Testis (tissue), 3 donors: Measurements from ENCODE around the gene ADGRA1. TPM values are rescaled to one million over a fixed set of nuclear protein-coding genes. Genes with fewer than 3 reads are reported as not detected.

Source experiments
- DNase-seq: peaks from one replicate; pipeline ENCODE4 v3.0.0-alpha.2; 2019
- H3K27ac ChIP-seq, 2 donors: fragments of 200-600 bp; sonication (generic); one replicate each; pipeline ENCODE4 v1.5.1; 2019
- H3K27me3 ChIP-seq: fragments of 200-600 bp; sonication (generic); one replicate; pipeline ENCODE4 v1.5.1; 2019
- H3K36me3 ChIP-seq: fragments of 200-600 bp; sonication (generic); one replicate; pipeline ENCODE4 v1.5.1; 2017; ENCODE audit warnings: low read depth; ENCODE audit errors: missing control alignments
- H3K4me1 ChIP-seq: fragments of 200-600 bp; sonication (generic); one replicate; pipeline ENCODE4 v1.5.1; 2019
- H3K4me3 ChIP-seq, 2 donors: fragments of 200-600 bp; sonication (generic); one replicate each; pipeline ENCODE4 v1.5.1; 2017 to 2019
- H3K9me3 ChIP-seq: fragments of 200-600 bp; sonication (generic); one replicate; pipeline ENCODE4 v1.5.1; 2017
- CTCF ChIP-seq, 3 experiments: fragments of 450-650 bp in 2 of 3; fragments of 200-600 bp in 1 of 3; sonication (generic) in 1 of 3; IDR thresholded peaks; one replicate each; pipeline ENCODE4 v1.5.1; 2016 to 2019; ENCODE audit warnings: antibody characterized with exemption in 3 of 3, mild to moderate bottlenecking in 2 of 3, moderate library complexity in 1 of 3
- POLR2A ChIP-seq: fragments of 450-650 bp; IDR thresholded peaks from one replicate; pipeline ENCODE4 v1.6.1; 2017; ENCODE audit warnings: antibody characterized with exemption, mild to moderate bottlenecking, moderate library complexity
- WGBS, 2 donors: methylation state at CpG; one replicate each; pipeline ENCODE4 v1.1.5; 2018; 5-methylcytosine and 5-hydroxymethylcytosine counted together
- intact Hi-C: fragments of 100-400 bp; cut with DNase I; formaldehyde crosslinking; loops from one replicate; pipeline ENCODE4 v1.15.1; 2023; ENCODE audit warnings: low total_unique reads
- polyA plus RNA-seq: library from polyadenylated mRNA; stranded (reverse); fragments of 350-450 nt; fragmentation: Illumina TruSeq; extraction: RNeasy Lipid Tissue Mini Kit (QIAGEN cat#74804); gene quantifications from one replicate; pipeline ENCODE4 v1.2.3, GENCODE V29; 2014; ENCODE audit warnings: low read depth, low replicate concordance; ENCODE audit not compliant: insufficient read depth
- total RNA-seq, 2 donors: library from RNA; depleted of rRNA; stranded (reverse); fragments of >200 nt; gene quantifications; one replicate each; pipeline ENCODE4 v1.2.3, GENCODE V29; 2016

ADGRA1 gene
- total and polyA plus RNA-seq, 3 donors from 2014 or later, result 0.95 to 1.4 (median 1.1) TPM

- no peak for DNase-seq
- no peaks in the 10 kb centered on the region for H3K9me3 ChIP-seq
These were observed 88.8 kb downstream of the ADGRA1 start for GRCh38 chr10:133176546-133176945.

DNA sequence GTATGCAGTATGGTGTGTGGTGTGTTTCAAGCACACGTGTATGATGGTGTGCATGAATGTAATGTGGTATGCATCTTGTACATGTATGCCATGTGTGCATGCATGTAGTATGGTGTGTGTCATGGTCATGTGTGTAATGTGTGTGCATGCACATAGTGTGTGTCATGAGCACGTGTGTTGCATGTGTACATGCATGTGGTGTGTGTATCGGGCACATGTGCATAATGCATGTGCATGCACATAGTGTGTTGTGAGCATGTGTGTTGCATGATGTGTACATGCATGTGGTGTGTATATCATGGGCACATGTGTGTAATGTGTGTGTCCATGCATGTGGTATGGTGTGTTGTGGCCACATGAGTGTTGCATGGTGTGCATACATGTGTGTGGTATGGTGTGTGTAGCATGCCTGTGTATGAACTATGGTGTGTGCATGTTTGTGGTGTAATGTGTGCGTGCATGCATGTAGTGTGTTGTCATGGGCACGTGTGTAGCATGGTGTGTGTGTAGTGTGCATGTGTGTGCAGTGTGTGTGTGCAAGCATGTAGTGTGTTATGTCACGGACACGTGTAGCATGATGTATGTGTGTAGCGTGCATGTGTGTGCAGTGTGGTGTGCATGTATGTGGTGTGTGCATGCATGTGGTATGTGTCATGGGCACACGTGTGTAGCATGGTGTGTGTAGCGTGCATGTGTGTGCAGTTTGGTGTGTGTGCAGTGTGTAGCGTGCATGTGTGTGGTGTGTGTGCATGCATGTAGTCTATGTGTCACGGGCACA is 89.8 kb downstream of the ADGRA1 start:
- no peaks in the 10 kb centered on the region for H3K4me1 ChIP-seq
- no peaks in the 10 kb centered on the region for H3K36me3 ChIP-seq
- no peak overlapping the region for H3K27ac ChIP-seq
- no peaks in the 10 kb centered on the region for H3K27me3 ChIP-seq
- WGBS, 2 donors, result 79 to 89% methylated on average over 12 of the region's 12 CpGs
- intact Hi-C loops, result no loop called here
- H3K4me3 ChIP-seq, result no peak overlapping the region
- DNase-seq, result no peak
- TF ChIP-seq POLR2A (no peak), CTCF (IDR thresholded peaks at IDR 0.05) (no peak)
- no peaks in the 10 kb centered on the region for H3K9me3 ChIP-seq

More at GRCh38 chr10:133176546-133176945, 88.8 kb downstream of the ADGRA1 start:
- Histone ChIP-seq H3K4me3 (no peak overlapping the region), H3K27ac (no peak overlapping the region), H3K4me1 (no peaks in the 10 kb centered on the region), H3K36me3 (no peaks in the 10 kb centered on the region), H3K27me3 (no peaks in the 10 kb centered on the region)
- TF ChIP-seq POLR2A, result no peak
- 89 to 92% methylated on average over 2 to 4 of the region's 4 CpGs for WGBS, 2 donors
- intact Hi-C loops, result no loop called here

DNA sequence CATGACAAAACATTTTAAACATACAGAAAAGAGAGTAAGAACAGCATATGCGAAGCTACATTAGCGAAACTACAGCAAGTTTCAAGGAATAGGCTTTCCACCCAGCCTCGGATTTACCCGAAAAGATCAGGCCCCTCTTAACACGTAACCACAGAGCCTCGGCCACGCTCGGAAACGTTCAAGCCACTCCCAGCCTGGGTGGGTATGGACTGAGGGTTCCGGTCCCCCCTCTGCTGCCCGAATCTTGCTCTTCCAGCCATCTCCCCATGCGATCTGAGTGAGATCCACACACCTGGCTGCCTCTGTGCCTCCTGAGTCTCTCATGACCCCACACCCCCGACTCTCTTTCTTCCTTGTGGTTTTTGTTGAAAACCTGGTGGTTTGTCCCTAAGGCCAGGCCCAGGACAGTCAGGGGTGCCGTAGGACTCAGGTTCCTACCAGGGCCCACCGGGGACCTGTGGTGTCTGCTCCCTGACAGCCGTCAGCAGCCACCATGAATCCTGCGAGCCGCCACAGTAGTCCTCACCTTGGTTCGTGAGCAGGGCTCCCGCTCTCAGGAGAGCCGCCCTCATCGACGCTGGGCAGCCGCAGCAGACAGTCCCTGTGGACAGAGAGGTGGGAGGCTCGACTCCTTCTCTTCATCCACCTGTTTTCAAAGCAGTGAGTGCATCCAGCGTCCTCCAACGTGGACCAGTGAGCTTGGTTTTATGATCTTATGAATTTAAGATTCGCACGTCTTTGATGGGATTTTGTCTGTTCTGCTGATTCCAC is 90.8 kb downstream of the ADGRA1 start:
- no peak overlapping the region for H3K27ac ChIP-seq
- no peaks in the 10 kb centered on the region for H3K9me3 ChIP-seq
- H3K27me3 ChIP-seq, result no peaks in the 10 kb centered on the region
- H3K4me3 ChIP-seq, result no peak overlapping the region
- 89 to 95% methylated on average over 19 to 29 of the region's 29 CpGs for WGBS, 2 donors
- intact Hi-C loops, result no loop called here
- DNase-seq, result no peak
- H3K36me3 ChIP-seq, result no peaks in the 10 kb centered on the region
- TF ChIP-seq CTCF (IDR thresholded peaks at IDR 0.05) (no peak), POLR2A (no peak)
- no peaks in the 10 kb centered on the region for H3K4me1 ChIP-seq

GRCh38 chr10:133179128-133179520 is 91.4 kb downstream of the ADGRA1 start:
- H3K27ac ChIP-seq, result no peak overlapping the region
- H3K9me3 ChIP-seq, result no peaks in the 10 kb centered on the region
- TF ChIP-seq CTCF (IDR thresholded peaks at IDR 0.05), result no peak
- H3K27me3 ChIP-seq, result no peaks in the 10 kb centered on the region
- no peaks in the 10 kb centered on the region for H3K36me3 ChIP-seq
- intact Hi-C loops, result no loop called here
- no peaks in the 10 kb centered on the region for H3K4me1 ChIP-seq
- WGBS, 2 donors, result 93 to 96% methylated on average over 5 to 10 of the region's 11 CpGs
- H3K4me3 ChIP-seq, result no peak overlapping the region
- no peak for DNase-seq

- no peaks in the 10 kb centered on the region for H3K36me3 ChIP-seq
- no peaks in the 10 kb centered on the region for H3K4me1 ChIP-seq
- no peak for DNase-seq
- intact Hi-C loops, result no loop called here
- H3K9me3 ChIP-seq, result no peaks in the 10 kb centered on the region
- H3K27ac ChIP-seq, result no peak overlapping the region
- TF ChIP-seq CTCF (IDR thresholded peaks at IDR 0.05) (no peak), POLR2A (no peak)
- H3K4me3 ChIP-seq, result no peak overlapping the region
- no peaks in the 10 kb centered on the region for H3K27me3 ChIP-seq
- 89% methylated on average over 26 of the region's 26 CpGs for WGBS, 2 donors
These were observed 91.9 kb downstream of the ADGRA1 start for GRCh38 chr10:133179651-133180050.
